SK-N-SH treated with all-trans-retinoic acid at 6 μM for 48 hours (cell line): Measurements from ENCODE around the gene KCP.

Experiments used
- ATAC-seq: fragments of 200-7000 bp; cut with Tn5 transposase; 3 replicates; pipeline ENCODE4 v1.9.1; 2020; ENCODE audit warnings: mild to moderate bottlenecking, moderate library complexity
- ARNTL ChIP-seq: fragments of 450-650 bp; formaldehyde crosslinking; IDR thresholded peaks from 2 replicates; pipeline ENCODE4 v1.5.0; 2020; ENCODE audit warnings: low read depth, mild to moderate bottlenecking, moderate library complexity, borderline replicate concordance
- BACH2 ChIP-seq: fragments of 250-450 bp; sonication (Bioruptor Pico); IDR thresholded peaks from 2 replicates; pipeline ENCODE4 v1.9.0; 2021; ENCODE audit warnings: mild to moderate bottlenecking, borderline replicate concordance
- CREB5 ChIP-seq: fragments of 250-450 bp; sonication (Bioruptor Pico); IDR thresholded peaks from 2 replicates; pipeline ENCODE4 v1.5.1; 2020; ENCODE audit warnings: low read depth, mild to moderate bottlenecking, moderate library complexity
- CSDC2 ChIP-seq: fragments of 250-450 bp; sonication (Bioruptor Pico); IDR thresholded peaks from 2 replicates; pipeline ENCODE4 v1.5.0; 2020; ENCODE audit warnings: mild to moderate bottlenecking, moderate library complexity
- ESRRG ChIP-seq: fragments of 250-450 bp; sonication (Bioruptor Pico); IDR thresholded peaks from 2 replicates; pipeline ENCODE4 v1.6.1; 2021; ENCODE audit warnings: mild to moderate bottlenecking
- GLIS3 ChIP-seq: fragments of 250-450 bp; sonication (Bioruptor Pico); IDR thresholded peaks from 2 replicates; pipeline ENCODE4 v1.5.0; 2020; ENCODE audit warnings: mild to moderate bottlenecking, moderate library complexity
- ISL1 ChIP-seq: fragments of 250-450 bp; sonication (Bioruptor Pico); IDR thresholded peaks from 2 replicates; pipeline ENCODE4 v2.1.2; 2022; ENCODE audit warnings: mild to moderate bottlenecking, moderate library complexity
- OSR1 ChIP-seq: fragments of 250-450 bp; sonication (Bioruptor Pico); IDR thresholded peaks from 2 replicates; pipeline ENCODE4 v1.8.0; 2022; ENCODE audit warnings: moderate library complexity, mild to moderate bottlenecking, inconsistent platforms
- PATZ1 ChIP-seq: fragments of 250-450 bp; sonication (Bioruptor Pico); IDR thresholded peaks from 2 replicates; pipeline ENCODE4 v1.8.0; 2020; ENCODE audit warnings: mild to moderate bottlenecking, moderate library complexity, borderline replicate concordance
- POU6F1 ChIP-seq: fragments of 250-450 bp; sonication (Bioruptor Pico); IDR thresholded peaks from 2 replicates; pipeline ENCODE4 v1.8.0; 2021; ENCODE audit warnings: low read depth, mild to moderate bottlenecking, moderate library complexity, borderline replicate concordance
- PPARA ChIP-seq: fragments of 250-450 bp; sonication (Bioruptor Pico); IDR thresholded peaks from 2 replicates; pipeline ENCODE4 v1.5.0; 2020; ENCODE audit warnings: mild to moderate bottlenecking, borderline replicate concordance
- RARB ChIP-seq: fragments of 250-450 bp; sonication (Bioruptor Pico); IDR thresholded peaks from 2 replicates; pipeline ENCODE4 v1.8.0; 2021; ENCODE audit warnings: mild to moderate bottlenecking, moderate library complexity
- SNAI2 ChIP-seq: fragments of 250-450 bp; sonication (Bioruptor Pico); IDR thresholded peaks from 2 replicates; pipeline ENCODE4 v1.5.0; 2020; ENCODE audit warnings: mild to moderate bottlenecking, moderate library complexity
- TCF4 ChIP-seq: fragments of 250-450 bp; sonication (Bioruptor Pico); IDR thresholded peaks from 2 replicates; pipeline ENCODE4 v1.8.0; 2021; ENCODE audit warnings: mild to moderate bottlenecking, moderate library complexity, borderline replicate concordance
- TOX ChIP-seq: fragments of 250-450 bp; sonication (Bioruptor Pico); IDR thresholded peaks from 2 replicates; pipeline ENCODE4 v1.8.0; 2021; ENCODE audit warnings: mild to moderate bottlenecking, moderate library complexity, borderline replicate concordance
- TSHZ2 ChIP-seq: fragments of 250-450 bp; sonication (Bioruptor Pico); IDR thresholded peaks from 2 replicates; pipeline ENCODE4 v1.5.0; 2020; ENCODE audit warnings: mild to moderate bottlenecking, moderate library complexity
- ZC3H10 ChIP-seq: fragments of 250-450 bp; sonication (Bioruptor Pico); IDR thresholded peaks from 2 replicates; pipeline ENCODE4 v1.5.1; 2021; ENCODE audit warnings: mild to moderate bottlenecking, moderate library complexity
- ZFP3 ChIP-seq: fragments of 250-450 bp; sonication (Bioruptor Pico); IDR thresholded peaks from 2 replicates; pipeline ENCODE4 v1.5.0; 2020; ENCODE audit warnings: mild to moderate bottlenecking, moderate library complexity
- ZFP30 ChIP-seq: fragments of 450-650 bp; formaldehyde crosslinking; IDR thresholded peaks from 2 replicates; pipeline ENCODE4 v1.5.0; 2022; ENCODE audit warnings: mild to moderate bottlenecking, moderate library complexity
- ZNF565 ChIP-seq: fragments of 450-650 bp; formaldehyde crosslinking; conservative IDR thresholded peaks from 2 replicates; pipeline ENCODE4 v1.5.0; 2020; ENCODE audit warnings: low read depth, mild to moderate bottlenecking, moderate library complexity
- ZNF70 ChIP-seq: fragments of 450-650 bp; formaldehyde crosslinking; IDR thresholded peaks from 2 replicates; pipeline ENCODE4 v1.5.0; 2020; ENCODE audit warnings: mild to moderate bottlenecking, moderate library complexity
- ZNF8 ChIP-seq: fragments of 450-650 bp; formaldehyde crosslinking; IDR thresholded peaks from 2 replicates; pipeline ENCODE4 v1.5.0; 2020; ENCODE audit warnings: mild to moderate bottlenecking, moderate library complexity

The KCP gene

GRCh38 chr7:128910569-128910945 is at the start of gene KCP:
TSS of gene KCP (minus strand) at chr7:128910709. CDS start at chr7:128910676, 33 bp downstream.
- TF ChIP-seq TOX (CRISPR knock-in tag) (no peak), ISL1 (no peak), CREB5 (no peak), ZFP3 (CRISPR knock-in tag) (no peak), OSR1 (no peak)
- no peak for ATAC-seq

- ATAC-seq, result no peak
- TF ChIP-seq CSDC2 (CRISPR knock-in tag), result no peak
Measured at GRCh38 chr7:128959296-128959695, 48.8 kb upstream of the KCP start.

GRCh38 chr7:128955981-128956380 is 45.5 kb upstream of the KCP start:
- TF ChIP-seq ARNTL (CRISPR knock-in tag), result no peak
- TF ChIP-seq TSHZ2 (CRISPR knock-in tag), result no peak
- TF ChIP-seq CSDC2 (CRISPR knock-in tag), result no peak
- no peak for TF ChIP-seq RARB (CRISPR knock-in tag)
- no peak for TF ChIP-seq ZNF8 (CRISPR knock-in tag)
- TF ChIP-seq, all 23 proteins: peak for 0
- ATAC-seq, result peak; percentile 36

GRCh38 chr7:128954830-128955802 is 44.6 kb upstream of the KCP start:
- peak; percentile 95 for ATAC-seq
- TF ChIP-seq OSR1 (no peak), ZFP3 (CRISPR knock-in tag) (peak; percentile 48; the same call in 1 of the 2 replicates), ZNF565 (CRISPR knock-in tag) (no peak), BACH2 (CRISPR knock-in tag) (0 out of 2 replicates have a peak, but pooled peaks have one; percentile 4), ZFP30 (CRISPR knock-in tag) (no peak), ZNF8 (CRISPR knock-in tag) (0 out of 2 replicates have a peak, but pooled peaks have one; percentile 9), ESRRG (CRISPR knock-in tag) (no peak), TOX (CRISPR knock-in tag) (no peak), ZNF70 (CRISPR knock-in tag) (0 out of 2 replicates have a peak, but pooled peaks have one; percentile 28), TCF4 (peak; percentile 86), PPARA (CRISPR knock-in tag) (no peak), CSDC2 (CRISPR knock-in tag) (no peak), ISL1 (peak; percentile 52; the same call in 1 of the 2 replicates), POU6F1 (CRISPR knock-in tag) (no peak; the same call in 1 of the 2 replicates), ARNTL (CRISPR knock-in tag) (no peak), RARB (CRISPR knock-in tag) (no peak), TSHZ2 (CRISPR knock-in tag) (peak; percentile 79; the same call in 1 of the 2 replicates), ZC3H10 (CRISPR knock-in tag) (no peak), PATZ1 (CRISPR knock-in tag) (no peak), SNAI2 (CRISPR knock-in tag) (no peak), GLIS3 (CRISPR knock-in tag) (0 out of 2 replicates have a peak, but pooled peaks have one; percentile 62)
